Glutamatergic neuron (in vitro differentiated cells): Measurements from ENCODE around the gene SLC25A45. TPM values are rescaled to one million over a fixed set of nuclear protein-coding genes. Genes with fewer than 3 reads are reported as not detected.
A peak's percentile ranks its signal among the peaks of the same experiment; 100 is the strongest.

Experiments
- DNase-seq: peaks from one replicate; pipeline ENCODE4 v3.0.0; 2022
- H3K27ac Mint-ChIP-seq: one replicate; pipeline ENCODE4 v1.8.0; 2020; ENCODE audit warnings: mild to moderate bottlenecking, mixed read lengths, inconsistent platforms; ENCODE audit not compliant: unreplicated experiment
- H3K27me3 Mint-ChIP-seq: one replicate; pipeline ENCODE4 v1.8.0; 2020; ENCODE audit warnings: mild to moderate bottlenecking, moderate library complexity, mixed read lengths, inconsistent platforms; ENCODE audit not compliant: unreplicated experiment
- H3K36me3 Mint-ChIP-seq: one replicate; pipeline ENCODE4 v1.8.0; 2020; ENCODE audit warnings: mild to moderate bottlenecking, mixed read lengths, inconsistent platforms; ENCODE audit not compliant: unreplicated experiment
- H3K4me1 Mint-ChIP-seq: one replicate; pipeline ENCODE4 v1.8.0; 2020; ENCODE audit warnings: mild to moderate bottlenecking, low read depth, mixed read lengths, inconsistent platforms; ENCODE audit not compliant: unreplicated experiment
- H3K4me3 Mint-ChIP-seq: one replicate; pipeline ENCODE4 v1.8.0; 2020; ENCODE audit warnings: mild to moderate bottlenecking, mixed read lengths, inconsistent platforms; ENCODE audit not compliant: unreplicated experiment
- H3K9me3 Mint-ChIP-seq: one replicate; pipeline ENCODE4 v1.8.0; 2020; ENCODE audit warnings: mild to moderate bottlenecking, moderate library complexity, mixed read lengths, inconsistent platforms; ENCODE audit not compliant: unreplicated experiment
- CTCF ChIP-seq: fragments of 200-600 bp; sonication (generic); IDR thresholded peaks from one replicate; pipeline ENCODE4 v1.5.0; 2021; ENCODE audit not compliant: partially characterized antibody, unreplicated experiment
- total RNA-seq: library from RNA; stranded (reverse); fragmentation: NEBNext Ultra II Directional; extraction: Animal tissue kit (Norgen Biotek cat#: 25700); gene quantifications from one replicate; pipeline ENCODE4 v1.2.1, GENCODE V29; 2021; ENCODE audit not compliant: unreplicated experiment

The SLC25A45 gene
- total RNA-seq, 1 donor from 2014 or later: 0.25 TPM

GRCh38 chr11:65356394-65356972 is 26.0 kb downstream of the SLC25A45 start:
- DNase-seq: no peak
- Mint-ChIP-seq H3K27ac (no peak overlapping the region), H3K4me1 (peaks cover 12% of the 10 kb centered on the region), H3K36me3 (peaks cover 5% of the 10 kb centered on the region), H3K4me3 (peak overlapping the region; percentile 69), H3K9me3 (peaks cover 13% of the 10 kb centered on the region), H3K27me3 (peaks cover 7% of the 10 kb centered on the region)
- TF ChIP-seq CTCF: no peak

GRCh38 chr11:65355776-65356393 is 26.6 kb downstream of the SLC25A45 start:
- Mint-ChIP-seq H3K4me1 (peaks cover 12% of the 10 kb centered on the region), H3K27me3 (peaks cover 7% of the 10 kb centered on the region), H3K9me3 (peaks cover 13% of the 10 kb centered on the region), H3K36me3 (peaks cover 5% of the 10 kb centered on the region), H3K4me3 (peak overlapping the region; percentile 86), H3K27ac (peak overlapping the region; percentile 73)
- TF ChIP-seq CTCF: no peak
- DNase-seq: peak; percentile 56

GRCh38 chr11:65355013-65355775 is 27.3 kb downstream of the SLC25A45 start:
- peak overlapping the region; percentile 86 for H3K4me3 Mint-ChIP-seq
- H3K27me3 Mint-ChIP-seq: peaks cover 7% of the 10 kb centered on the region
- peaks cover 12% of the 10 kb centered on the region for H3K4me1 Mint-ChIP-seq
- H3K9me3 Mint-ChIP-seq: peaks cover 13% of the 10 kb centered on the region
- H3K36me3 Mint-ChIP-seq: peaks cover 5% of the 10 kb centered on the region
- DNase-seq: peak; percentile 74
- no peak for TF ChIP-seq CTCF
- H3K27ac Mint-ChIP-seq: peak overlapping the region; percentile 84

- Mint-ChIP-seq H3K4me1 (peaks cover 12% of the 10 kb centered on the region), H3K9me3 (peaks cover 13% of the 10 kb centered on the region), H3K4me3 (peak within 1 kb of the TSS; percentile 86), H3K27me3 (peaks cover 7% of the 10 kb centered on the region), H3K36me3 (peaks cover 5% of the 10 kb centered on the region), H3K27ac (peak within 1 kb of the TSS; percentile 84)
- peak; percentile 99 for DNase-seq
- no peak for TF ChIP-seq CTCF
Observed at GRCh38 chr11:65354265-65355012, 28.0 kb downstream of the SLC25A45 start, which contains the start of gene TIGD3. TIGD3 (plus strand) TSS chr11:65354751; CDS start chr11:65355809, 1,058 bp downstream.
